Liver (tissue), 9 donors: ENCODE data around the gene EPB41L4B. TPM values are rescaled to one million over a fixed set of nuclear protein-coding genes. Genes with fewer than 3 reads are reported as not detected.

Experiments used
- DNase-seq: peaks from one replicate; pipeline ENCODE4 v3.0.0-alpha.2; 2017; ENCODE audit warnings: low spot score
- H3K27ac ChIP-seq, 2 donors: one replicate each; pipeline ENCODE4 v1.7.0; 2013; ENCODE audit warnings: inconsistent platforms in 2 of 2, low read length in 2 of 2, control low read depth in 1 of 2, low read depth in 1 of 2, mild to moderate bottlenecking in 1 of 2
- H3K27me3 ChIP-seq, 4 donors: one replicate each; pipeline versions ENCODE4 v1.6.1 to v1.7.0; 2013; ENCODE audit warnings: low read length in 3 of 4, inconsistent platforms in 1 of 4, mild to moderate bottlenecking in 1 of 4, moderate library complexity in 1 of 4; ENCODE audit not compliant: control insufficient read depth in 4 of 4, insufficient read depth in 4 of 4
- H3K36me3 ChIP-seq, 4 donors: one replicate each; pipeline versions ENCODE4 v1.6.1 to v1.7.0; 2013; ENCODE audit warnings: low read length in 3 of 4, mild to moderate bottlenecking in 3 of 4, low read depth in 1 of 4, moderate library complexity in 1 of 4; ENCODE audit not compliant: control insufficient read depth in 4 of 4, insufficient read depth in 3 of 4
- H3K4me1 ChIP-seq, 4 donors: one replicate each; pipeline versions ENCODE4 v1.6.1 to v1.7.0; 2013; ENCODE audit warnings: low read length in 3 of 4, mild to moderate bottlenecking in 3 of 4, moderate library complexity in 1 of 4; ENCODE audit not compliant: control insufficient read depth in 4 of 4, insufficient read depth in 4 of 4
- H3K4me3 ChIP-seq, 3 donors: one replicate each; pipeline versions ENCODE4 v1.6.1 to v1.7.0; 2013; ENCODE audit warnings: low read length in 3 of 3, control low read depth in 1 of 3, low read depth in 1 of 3, mild to moderate bottlenecking in 1 of 3
- H3K9ac ChIP-seq, 2 donors: one replicate each; pipeline ENCODE4 v1.7.0; 2013; ENCODE audit warnings: low read length in 2 of 2, mild to moderate bottlenecking in 2 of 2, moderate library complexity in 2 of 2, control low read depth in 1 of 2, low read depth in 1 of 2
- H3K9me3 ChIP-seq, 4 donors: one replicate each; pipeline versions ENCODE4 v1.6.1 to v1.7.0; 2013; ENCODE audit warnings: low read length in 3 of 4; ENCODE audit not compliant: control insufficient read depth in 4 of 4
- CTCF ChIP-seq: fragments of 150-350 bp; IDR thresholded peaks from 2 replicates; pipeline ENCODE4 v1.5.1; 2017; ENCODE audit warnings: improper control_type of control experiment, low read depth, low read length; ENCODE audit not compliant: missing input control
- EGR1 ChIP-seq, 2 donors: IDR thresholded peaks; 2 replicates each; pipeline ENCODE4 v1.6.1; 2016 to 2018; ENCODE audit warnings: antibody characterized with exemption in 2 of 2, low read depth in 2 of 2
- FOXA2 ChIP-seq: IDR thresholded peaks from 2 replicates; pipeline ENCODE4 v1.6.1; 2016; ENCODE audit warnings: antibody characterized with exemption
- GABPA ChIP-seq, 2 donors: IDR thresholded peaks in 1 of 2; conservative IDR thresholded peaks in 1 of 2; 2 replicates each; pipeline ENCODE4 v1.6.1; 2016; ENCODE audit warnings: antibody characterized with exemption in 2 of 2, mild to moderate bottlenecking in 1 of 2, moderate library complexity in 1 of 2
- HNF4A ChIP-seq, 2 donors: conservative IDR thresholded peaks; 2 replicates each; pipeline ENCODE4 v1.6.1; 2016; ENCODE audit warnings: antibody characterized with exemption in 2 of 2, mild to moderate bottlenecking in 2 of 2
- JUND ChIP-seq, 2 donors: IDR thresholded peaks; 2 replicates each; pipeline ENCODE4 v1.6.1; 2016; ENCODE audit warnings: antibody characterized with exemption in 2 of 2
- NR2F2 ChIP-seq: IDR thresholded peaks from 2 replicates; pipeline ENCODE4 v1.6.1; 2016; ENCODE audit warnings: antibody characterized with exemption
- RAD21 ChIP-seq, 2 donors: IDR thresholded peaks; 2 replicates each; pipeline ENCODE4 v1.6.1; 2016; ENCODE audit warnings: antibody characterized with exemption in 2 of 2, mild to moderate bottlenecking in 2 of 2
- SP1 ChIP-seq: IDR thresholded peaks from 2 replicates; pipeline ENCODE4 v1.6.1; 2018; ENCODE audit warnings: antibody characterized with exemption, mild to moderate bottlenecking
- TAF1 ChIP-seq: conservative IDR thresholded peaks from 2 replicates; pipeline ENCODE4 v1.6.1; 2016; ENCODE audit warnings: antibody characterized with exemption, mild to moderate bottlenecking
- ZBTB33 ChIP-seq: IDR thresholded peaks from 2 replicates; pipeline ENCODE4 v1.6.1; 2016; ENCODE audit warnings: antibody characterized with exemption
- WGBS: extraction: QIAGEN DNeasy Blood & Tissue Kit; methylation state at CpG from one replicate; pipeline ENCODE4 v1.1.7; 2013; 5-methylcytosine and 5-hydroxymethylcytosine counted together
- polyA plus RNA-seq, 2 donors: library from polyadenylated mRNA; stranded (reverse) in 1 of 2; unstranded in 1 of 2; fragments of 200-250 nt in 1 of 2; fragments of >200 nt in 1 of 2; fragmentation: Nextera tagmentation in 1 of 2; extraction: Ambion mirVana in 1 of 2; gene quantifications; one replicate each; pipeline versions ENCODE4 v1.2.1 to v1.2.3, GENCODE V29; 2013 to 2015
- total RNA-seq, 2 donors: library from RNA; depleted of rRNA; stranded (reverse); fragments of >200 nt; gene quantifications; one replicate each; pipeline ENCODE4 v1.2.3, GENCODE V29; 2014
- TF ChIP-seq, protein P1 (sequence below): IDR thresholded peaks from 2 replicates; pipeline ENCODE4 v1.6.1; 2016; ENCODE audit warnings: antibody characterized with exemption
- donor health status: healthy.
- donor health status: healthy.
- donor health status: healthy.
- donor health status: healthy.
- donor health status: healthy.

The EPB41L4B gene
- total and polyA plus RNA-seq, 4 donors = 9.9 to 42.6 (median 23.9) TPM

DNA sequence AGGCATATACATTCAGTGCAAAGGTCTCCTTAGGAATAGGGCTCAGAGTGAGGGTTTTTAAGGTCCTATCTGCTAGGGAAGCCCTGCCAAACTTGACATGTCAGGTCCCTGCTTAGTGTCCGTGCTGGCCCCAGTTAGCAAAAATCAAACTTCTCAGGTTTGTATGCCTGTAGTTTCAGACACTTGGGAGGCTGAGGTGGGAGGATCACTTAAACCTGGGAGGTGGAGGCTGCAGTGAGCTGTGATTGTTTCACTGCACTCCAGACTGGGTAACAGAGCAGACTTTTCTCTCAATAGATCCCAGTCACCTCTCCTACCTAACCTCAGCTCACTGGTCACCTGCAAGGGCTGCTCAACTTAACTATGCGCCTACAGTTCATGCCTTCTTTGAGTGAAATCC is 182.4 kb downstream of the EPB41L4B start (continued):
- TF ChIP-seq ZBTB33 (no peak), CTCF (no peak), TAF1 (no peak)

GRCh38 chr9:109134167-109134578 is 186.7 kb downstream of the EPB41L4B start:
- Histone ChIP-seq H3K4me1 (peaks cover 0 to 2% (median under 1%) of the 10 kb centered on the region in 4 donors), H3K36me3 (no peaks in the 10 kb centered on the region), H3K27me3 (no peaks in the 10 kb centered on the region), H3K9me3 (no peaks in the 10 kb centered on the region), H3K4me3 (no peak overlapping the region), H3K9ac (no peak overlapping the region), H3K27ac (no peak overlapping the region)
- TF ChIP-seq JUND (IDR thresholded peaks at IDR 0.05) (no peak), HNF4A (conservative IDR thresholded peaks at IDR 0.05) (no peak), GABPA (IDR thresholded peaks at IDR 0.05 in 1 of 2, conservative IDR thresholded peaks at IDR 0.05 in 1 of 2) (no peak), SP1 (no peak), EGR1 (IDR thresholded peaks at IDR 0.05; ENCODE audit: low read depth in 2 of 2) (no peak), FOXA2 (no peak), CTCF (no peak), RAD21 (IDR thresholded peaks at IDR 0.05) (no peak), ZBTB33 (no peak), NR2F2 (no peak)
- TF ChIP-seq, protein P1, sequence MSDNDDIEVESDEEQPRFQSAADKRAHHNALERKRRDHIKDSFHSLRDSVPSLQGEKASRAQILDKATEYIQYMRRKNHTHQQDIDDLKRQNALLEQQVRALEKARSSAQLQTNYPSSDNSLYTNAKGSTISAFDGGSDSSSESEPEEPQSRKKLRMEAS = no peak
- DNase-seq = no peak
- WGBS = 82% methylated on average over 1 of the region's 1 CpG
